ENCODE measurements around the gene ZBTB21.

The ZBTB21 gene

DNA sequence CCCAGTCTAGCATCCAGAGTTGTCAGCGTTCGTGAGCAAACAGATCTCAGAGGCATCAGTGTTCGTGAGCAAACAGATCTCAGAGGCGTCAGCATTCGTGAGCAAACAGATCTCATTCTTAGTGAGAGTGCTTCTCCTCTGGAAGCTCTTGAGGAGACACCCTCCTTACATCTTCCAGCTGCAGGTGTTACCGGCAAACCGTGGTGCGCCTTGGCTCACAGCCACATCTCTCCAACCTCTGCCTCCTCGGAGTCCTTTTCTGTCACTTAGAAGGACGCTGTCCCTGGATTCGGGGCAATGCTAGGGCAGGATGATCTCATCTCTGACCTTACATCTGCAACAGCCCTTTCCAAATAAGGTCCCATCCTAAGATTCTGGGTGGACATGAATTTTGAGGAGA, 46.3 kb upstream of the ZBTB21 start:
- POLR2A ChIA-PET = no interaction called here
- CTCF ChIA-PET = no interaction called here
- no peak for DNase-seq (ENCODE audit: extremely low spot score)
- no peak for TF ChIP-seq CTCF (IDR thresholded peaks at IDR 0.05; ENCODE audit: control extremely low read depth, extremely low read depth, low read depth, missing control alignments)

GRCh38 chr21:42055425-42055824, 45.3 kb upstream of the ZBTB21 start:
- ChIA-PET POLR2A (no interaction called here), CTCF (no interaction called here)
- no peak for DNase-seq (ENCODE audit: extremely low spot score)
- no peak for TF ChIP-seq CTCF (IDR thresholded peaks at IDR 0.05; ENCODE audit: control extremely low read depth, extremely low read depth, low read depth, missing control alignments)

- CTCF ChIA-PET = no interaction called here
- TF ChIP-seq CTCF (IDR thresholded peaks at IDR 0.05; ENCODE audit: control extremely low read depth, extremely low read depth, low read depth, missing control alignments) = no peak
- POLR2A ChIA-PET = no interaction called here
- DNase-seq (ENCODE audit: extremely low spot score) = no peak
Measured at GRCh38 chr21:42051788-42052187, 41.6 kb upstream of the ZBTB21 start.

DNA sequence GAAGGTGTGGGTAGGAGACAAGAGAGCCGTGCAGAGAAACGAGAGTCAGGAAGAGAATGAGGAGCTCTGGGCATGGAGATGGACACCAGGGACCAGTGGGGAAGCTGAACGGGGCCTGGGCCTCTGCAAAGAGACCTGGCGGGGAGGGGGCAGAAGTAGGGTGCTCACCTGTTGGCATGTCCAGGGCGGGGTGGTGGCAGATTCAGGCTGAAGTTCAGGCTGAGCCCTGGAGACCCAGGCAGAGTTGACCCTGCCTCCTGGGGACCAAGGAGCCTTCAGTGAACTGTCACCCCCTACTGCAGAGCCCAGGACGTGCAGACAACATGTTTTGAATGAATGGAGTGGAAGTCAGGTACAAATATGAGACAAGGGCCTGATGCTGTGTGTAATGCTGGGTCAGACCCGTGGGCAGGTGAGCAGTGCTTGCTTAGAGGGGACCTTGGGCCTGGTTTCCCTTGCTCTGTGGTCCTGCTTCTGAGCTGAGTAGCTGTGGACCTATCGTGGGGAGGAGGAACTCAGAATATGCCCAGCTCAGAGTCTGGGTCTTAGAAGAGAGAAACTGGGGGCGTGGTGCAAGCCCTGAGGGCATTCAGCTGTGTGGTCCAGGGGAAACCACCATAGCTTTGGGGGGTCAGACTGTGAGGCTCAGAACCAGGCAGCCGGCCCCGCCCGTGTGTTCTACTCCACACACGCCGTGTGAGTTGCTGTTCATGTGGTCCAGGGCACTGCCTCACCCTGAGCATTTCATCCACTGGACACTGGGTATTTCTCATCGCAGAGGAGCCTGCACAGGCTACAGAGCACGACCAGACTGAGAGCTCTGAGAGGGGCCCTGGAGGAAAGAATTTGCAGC, 39.6 kb upstream of the ZBTB21 start:
- DNase-seq (ENCODE audit: extremely low spot score) = no peak
- no peak for TF ChIP-seq CTCF (IDR thresholded peaks at IDR 0.05; ENCODE audit: control extremely low read depth, extremely low read depth, low read depth, missing control alignments)
- ChIA-PET CTCF (interaction anchor here (0.7 to 1.3 kb wide), 6 partner anchors 9 to 233 kb away, joined by 3 to 4 read pairs (median 4); no protein-coding TSS in a partner anchor), POLR2A (no interaction called here)

GRCh38 chr21:42048870-42049577, 38.9 kb upstream of the ZBTB21 start:
- no peak for TF ChIP-seq CTCF (IDR thresholded peaks at IDR 0.05; ENCODE audit: control extremely low read depth, extremely low read depth, low read depth, missing control alignments)
- CTCF ChIA-PET = interaction anchor here (0.8 to 1.3 kb wide), 4 partner anchors 8 to 68 kb away, joined by 3 to 4 read pairs (median 4); no protein-coding TSS in a partner anchor
- POLR2A ChIA-PET = no interaction called here
- no peak for DNase-seq (ENCODE audit: extremely low spot score)

GRCh38 chr21:42047821-42048613, 37.9 kb upstream of the ZBTB21 start:
- TF ChIP-seq CTCF (IDR thresholded peaks at IDR 0.05; ENCODE audit: control extremely low read depth, extremely low read depth, low read depth, missing control alignments) = no peak
- POLR2A ChIA-PET = no interaction called here
- CTCF ChIA-PET = no interaction called here
- DNase-seq (ENCODE audit: extremely low spot score) = no peak
